BLaER1 treated with 17β-estradiol and CSF1 and Interleukin-3, amounts not matched to agents 10 nM and 100 nM (cell line): Measurements from ENCODE around the gene ARSK.
A peak's percentile ranks its signal among the peaks of the same experiment; 100 is the strongest.
"Not testable (repeated sequence)": the region's sequence is repeated elsewhere in the genome, so short reads cannot be mapped to it uniquely, and the experiment has no call there.

Experiments used
- H3K27ac ChIP-seq, 11 experiments: shearing (Covaris generic); formaldehyde crosslinking; 2 replicates each; pipeline ENCODE4 v1.8.1; 2022
- H3K27me3 ChIP-seq, 11 experiments: shearing (Covaris generic); formaldehyde crosslinking; 2 replicates each; pipeline ENCODE4 v1.8.1; 2022
- H3K36me3 ChIP-seq, 11 experiments: shearing (Covaris generic); formaldehyde crosslinking; 2 replicates each; pipeline ENCODE4 v1.8.1; 2022
- H3K4me1 ChIP-seq, 10 experiments: shearing (Covaris generic); formaldehyde crosslinking; 2 replicates each; pipeline ENCODE4 v1.8.1; 2022
- H3K4me2 ChIP-seq, 11 experiments: shearing (Covaris generic); formaldehyde crosslinking; 2 replicates each; pipeline ENCODE4 v1.8.1; 2022
- H3K4me3 ChIP-seq, 10 experiments: shearing (Covaris generic); formaldehyde crosslinking; 2 replicates each; pipeline ENCODE4 v1.8.1; 2022
- H3K9ac ChIP-seq, 11 experiments: shearing (Covaris generic); formaldehyde crosslinking; 2 replicates each; pipeline ENCODE4 v1.8.1; 2022
- H3K9me3 ChIP-seq, 11 experiments: shearing (Covaris generic); formaldehyde crosslinking; replicated peaks in 1 of 11; 2 replicates each; pipeline ENCODE4 v1.8.1; 2022
- H4K20me1 ChIP-seq, 11 experiments: shearing (Covaris generic); formaldehyde crosslinking; 2 replicates each; pipeline ENCODE4 v1.8.1; 2022
- Cebpa-rat ChIP-seq, 11 experiments: shearing (Covaris generic); IDR thresholded peaks; 2 replicates each; pipeline ENCODE4 v1.8.1; 2022

The ARSK gene

GRCh38 chr5:95644351-95645042, 89.6 kb downstream of the ARSK start:
- peak overlapping the region in 4 of 11 experiments; percentile 4 to 39 (median 18); a peak in 3 of 22 replicates for H3K4me2 ChIP-seq

GRCh38 chr5:95646226-95646568, 91.3 kb downstream of the ARSK start:
- peak overlapping the region in 4 of 11 experiments; percentile 77 to 83 (median 82); a peak in 5 of 22 replicates for H3K9ac ChIP-seq

More at GRCh38 chr5:95644351-95645042, 89.6 kb downstream of the ARSK start:
- peak overlapping the region in 5 of 11 experiments; percentile 7 to 53 (median 14); a peak in 5 of 22 replicates for H3K9ac ChIP-seq
- H3K4me3 ChIP-seq = no peak overlapping the region
- TF ChIP-seq Cebpa-rat (IDR thresholded peaks at IDR 0.05) = no peak
- peaks cover 15 to 38% (median 26%) of the 10 kb centered on the region in 10 experiments for H3K4me1 ChIP-seq
- no peaks in the 10 kb centered on the region for H3K9me3 ChIP-seq
- no peaks in the 10 kb centered on the region for H3K27me3 ChIP-seq
- H3K27ac ChIP-seq = peak overlapping the region in 2 of 11 experiments; percentile 15 to 20; a peak in 1 of 22 replicates
- no peaks in the 10 kb centered on the region for H3K36me3 ChIP-seq
- H4K20me1 ChIP-seq = no peaks in the 10 kb centered on the region

GRCh38 chr5:95646569-95647431, 91.9 kb downstream of the ARSK start, which contains the start of gene RFESD:
TSS of gene RFESD (plus strand) at chr5:95646777. CDS start at chr5:95652272, 5,495 bp downstream.
- Histone ChIP-seq H3K27me3 (no peaks in the 10 kb centered on the region), H3K4me1 (peaks cover 15 to 38% (median 26%) of the 10 kb centered on the region in 10 experiments), H3K9me3 (no peaks in the 10 kb centered on the region), H3K9ac (peak within 1 kb of the TSS; percentile 72 to 83 (median 79)), H3K4me2 (peak within 1 kb of the TSS; percentile 80 to 97 (median 93)), H3K27ac (peak within 1 kb of the TSS; percentile 71 to 90 (median 86)), H4K20me1 (no peaks in the 10 kb centered on the region), H3K4me3 (peak within 1 kb of the TSS; percentile 55 to 72 (median 62)), H3K36me3 (no peaks in the 10 kb centered on the region)
- TF ChIP-seq Cebpa-rat (IDR thresholded peaks at IDR 0.05) = no peak

More at GRCh38 chr5:95646226-95646568, 91.3 kb downstream of the ARSK start:
- H3K27ac ChIP-seq = peak overlapping the region in 7 of 11 experiments; percentile 81 to 90 (median 88); a peak in 9 of 22 replicates
- peaks cover 15 to 38% (median 26%) of the 10 kb centered on the region in 10 experiments for H3K4me1 ChIP-seq
- H3K9me3 ChIP-seq, H4K20me1 ChIP-seq, H3K36me3 ChIP-seq, H3K27me3 ChIP-seq: not testable (repeated sequence)
- H3K4me3 ChIP-seq = peak overlapping the region in 9 of 10 experiments; percentile 55 to 72 (median 62); a peak in 15 of 20 replicates
- peak overlapping the region; percentile 80 to 97 (median 93) for H3K4me2 ChIP-seq

GRCh38 chr5:95647886-95648860, 93.3 kb downstream of the ARSK start:
- peaks cover 15 to 38% (median 26%) of the 10 kb centered on the region in 10 experiments for H3K4me1 ChIP-seq
- peak overlapping the region in 7 of 11 experiments; percentile 74 to 90 (median 88); a peak in 9 of 22 replicates for H3K27ac ChIP-seq
- peak overlapping the region in 1 of 10 experiments; percentile 55; a peak in 1 of 20 replicates for H3K4me3 ChIP-seq
- H3K4me2 ChIP-seq = peak overlapping the region; percentile 80 to 97 (median 93)
- TF ChIP-seq Cebpa-rat (IDR thresholded peaks at IDR 0.05) = no peak
- H3K36me3 ChIP-seq = no peaks in the 10 kb centered on the region
- H3K27me3 ChIP-seq = no peaks in the 10 kb centered on the region
- no peaks in the 10 kb centered on the region for H4K20me1 ChIP-seq
- peak overlapping the region in 2 of 11 experiments; percentile 79 to 82; a peak in 4 of 22 replicates for H3K9ac ChIP-seq
- no peaks in the 10 kb centered on the region for H3K9me3 ChIP-seq

GRCh38 chr5:95649274-95649673, 94.4 kb downstream of the ARSK start:
- Histone ChIP-seq H3K4me2 (no peak overlapping the region), H3K36me3 (no peaks in the 10 kb centered on the region), H3K9me3 (no peaks in the 10 kb centered on the region), H3K27me3 (no peaks in the 10 kb centered on the region), H3K27ac (no peak overlapping the region), H3K4me3 (no peak overlapping the region), H4K20me1 (no peaks in the 10 kb centered on the region), H3K9ac (no peak overlapping the region), H3K4me1 (peaks cover 12 to 32% (median 22%) of the 10 kb centered on the region in 10 experiments)
- no peak for TF ChIP-seq Cebpa-rat (IDR thresholded peaks at IDR 0.05)

- no peak for TF ChIP-seq Cebpa-rat (IDR thresholded peaks at IDR 0.05)
- Histone ChIP-seq H3K36me3 (no peaks in the 10 kb centered on the region), H3K27me3 (no peaks in the 10 kb centered on the region), H3K9me3 (no peaks in the 10 kb centered on the region), H3K4me1 (peaks cover 14 to 35% (median 21%) of the 10 kb centered on the region in 10 experiments), H3K4me2 (no peak overlapping the region), H3K9ac (no peak overlapping the region), H4K20me1 (no peaks in the 10 kb centered on the region), H3K4me3 (no peak overlapping the region), H3K27ac (no peak overlapping the region)
Observed at GRCh38 chr5:95649842-95650620, 95.1 kb downstream of the ARSK start.

GRCh38 chr5:95652849-95653248, 97.9 kb downstream of the ARSK start:
- Histone ChIP-seq H3K9ac (no peak overlapping the region), H3K27ac (no peak overlapping the region), H3K27me3 (no peaks in the 10 kb centered on the region), H4K20me1 (no peaks in the 10 kb centered on the region), H3K4me1 (peaks cover 4 to 37% (median 16%) of the 10 kb centered on the region in 10 experiments), H3K36me3 (no peaks in the 10 kb centered on the region), H3K9me3 (no peaks in the 10 kb centered on the region), H3K4me3 (no peak overlapping the region), H3K4me2 (no peak overlapping the region)
- TF ChIP-seq Cebpa-rat (IDR thresholded peaks at IDR 0.05) = no peak

GRCh38 chr5:95654196-95654595, 99.3 kb downstream of the ARSK start:
- no peaks in the 10 kb centered on the region for H3K9me3 ChIP-seq
- no peak overlapping the region for H3K27ac ChIP-seq
- no peak overlapping the region for H3K9ac ChIP-seq
- no peaks in the 10 kb centered on the region for H3K27me3 ChIP-seq
- no peaks in the 10 kb centered on the region for H3K36me3 ChIP-seq
- no peaks in the 10 kb centered on the region for H4K20me1 ChIP-seq
- H3K4me2 ChIP-seq = no peak overlapping the region
- TF ChIP-seq Cebpa-rat (IDR thresholded peaks at IDR 0.05) = no peak
- H3K4me1 ChIP-seq = peaks cover 0 to 28% (median 13%) of the 10 kb centered on the region in 10 experiments; a peak in 13 of 20 replicates
- H3K4me3 ChIP-seq = no peak overlapping the region
